Measurements from ENCODE around the gene LMX1B.
A peak's percentile ranks its signal among the peaks of the same experiment; 100 is the strongest.

The LMX1B gene

DNA sequence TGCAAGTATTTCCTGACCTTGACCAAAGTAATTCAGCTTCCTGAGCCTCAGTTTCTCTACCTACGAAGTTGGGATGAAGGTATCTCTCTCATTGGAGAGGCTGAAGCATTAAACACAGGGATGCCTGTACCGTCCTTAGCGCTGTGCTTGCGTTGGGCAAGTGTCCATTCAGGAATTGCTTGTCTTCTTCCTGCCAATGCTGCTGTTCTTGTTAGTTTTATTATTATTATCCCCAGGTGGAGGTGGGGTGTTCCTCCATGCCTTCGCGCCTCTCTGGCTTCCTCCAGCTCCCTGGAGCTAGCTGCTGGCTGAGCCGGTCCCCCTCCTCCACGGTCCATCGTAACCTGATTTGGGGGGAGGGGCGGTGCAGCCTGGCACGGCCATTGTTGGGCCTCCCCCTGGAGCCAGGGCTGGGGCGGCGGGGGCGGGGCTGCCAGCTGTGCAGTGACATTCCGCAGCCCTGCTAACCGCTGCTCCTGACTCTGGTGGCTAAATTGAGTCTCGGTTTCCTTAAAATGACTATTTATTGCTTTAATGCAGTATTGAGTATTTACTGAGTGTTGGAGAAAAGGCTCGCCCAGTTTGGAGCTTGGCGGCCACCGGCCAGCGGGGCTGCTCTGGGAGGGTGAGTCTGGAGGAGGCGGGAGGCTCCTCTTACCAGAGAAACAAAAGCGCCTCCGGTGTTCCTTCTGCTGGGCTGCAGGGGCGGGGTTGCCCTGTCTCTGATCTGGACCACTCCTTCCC is 51.3 kb downstream of the LMX1B start:
- no peak for DNase-seq

DNA sequence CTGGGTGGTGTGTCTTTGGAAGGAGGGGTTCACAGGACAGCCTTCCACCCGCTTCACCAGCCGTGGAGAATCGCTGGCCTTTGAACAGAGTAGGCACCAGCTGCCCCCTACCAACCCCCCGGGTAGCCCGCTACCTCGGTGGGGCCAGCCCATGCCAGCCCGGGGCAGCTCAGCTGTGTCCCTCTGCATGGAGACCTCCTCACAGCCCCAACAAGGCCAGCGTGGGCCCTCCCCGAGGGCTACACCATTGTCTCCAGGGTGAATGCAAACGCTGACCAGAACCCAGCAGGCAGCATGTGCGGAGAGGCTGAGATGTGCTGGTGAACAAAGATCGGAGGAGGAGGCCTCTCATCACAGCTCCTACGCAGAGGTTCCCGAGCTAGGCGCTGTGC is 51.9 kb downstream of the LMX1B start:
- DNase-seq, result no peak

DNA sequence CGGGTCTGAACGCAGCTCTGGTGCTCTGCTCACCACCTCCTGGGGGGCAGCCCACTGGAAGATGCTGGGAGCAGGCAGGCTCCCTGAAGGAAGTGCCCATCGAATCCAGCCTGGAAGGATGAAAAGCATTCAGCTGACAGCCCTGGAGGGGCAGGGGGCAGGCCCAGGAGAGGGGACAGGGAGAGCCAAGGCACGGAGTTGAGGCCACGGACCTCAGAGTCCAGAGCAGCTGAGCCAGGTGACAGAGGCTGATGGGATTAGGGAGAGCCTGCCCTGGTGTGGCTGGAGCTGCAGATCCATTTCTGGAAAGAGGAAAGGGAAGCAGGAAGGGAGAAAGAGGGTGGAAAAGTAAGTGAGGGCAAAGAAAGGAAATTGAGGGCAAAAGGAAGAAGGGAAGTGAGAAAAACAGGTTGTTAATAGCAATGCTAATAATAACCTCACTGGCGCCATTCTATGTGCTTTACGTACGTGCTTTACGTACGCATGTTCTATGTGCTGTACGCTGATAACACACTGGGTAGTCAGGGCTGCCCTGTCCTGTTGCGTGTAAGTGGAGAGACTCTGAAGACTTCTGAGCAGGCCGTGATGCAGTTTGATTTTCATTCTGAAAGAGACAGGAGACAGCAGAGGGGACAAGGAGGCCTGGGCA is 52.6 kb downstream of the LMX1B start:
- DNase-seq, result peak in 1 of 3 donors; percentile 15

DNA sequence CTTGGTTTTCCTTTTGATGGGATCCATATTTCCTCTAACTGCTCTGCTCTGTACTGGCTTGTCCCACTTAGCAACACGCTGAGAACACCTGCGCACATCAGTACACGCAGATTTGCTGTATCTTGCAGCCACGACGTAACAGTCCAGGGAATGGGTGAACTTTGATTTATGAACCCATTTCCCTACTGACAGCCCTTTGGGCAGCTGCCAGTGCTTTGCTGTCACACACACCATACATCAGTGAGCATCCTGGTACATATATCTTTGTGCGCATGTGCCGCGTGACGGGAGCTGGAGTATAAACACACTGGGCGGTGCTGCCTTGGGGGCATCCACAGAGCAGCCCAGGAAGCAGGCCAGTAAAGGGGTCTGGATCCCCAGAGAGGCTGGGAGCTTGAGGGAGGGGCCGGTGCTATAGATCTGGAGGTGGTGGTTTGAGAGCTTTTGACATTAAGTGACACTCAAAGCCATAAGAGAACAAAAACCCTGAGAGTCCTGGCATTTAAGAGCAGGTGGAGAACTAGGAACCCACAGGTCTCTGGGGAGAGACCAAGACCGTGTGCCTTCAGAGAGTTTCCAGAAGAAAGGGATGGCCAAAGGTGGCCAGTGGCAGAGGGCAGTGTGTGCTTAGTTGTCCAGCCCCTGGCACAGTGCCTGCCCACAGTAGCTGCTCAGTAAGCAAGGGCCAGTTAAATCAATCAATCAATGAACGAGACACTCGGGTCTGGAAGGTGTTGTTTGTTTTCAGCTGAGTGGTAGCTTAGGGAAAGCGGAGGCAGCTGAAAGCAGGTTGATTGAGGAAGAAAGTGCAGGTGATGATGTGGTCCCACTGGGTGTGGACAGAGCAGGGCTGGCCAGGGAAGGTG is 53.7 kb downstream of the LMX1B start:
- no peak for DNase-seq

DNA sequence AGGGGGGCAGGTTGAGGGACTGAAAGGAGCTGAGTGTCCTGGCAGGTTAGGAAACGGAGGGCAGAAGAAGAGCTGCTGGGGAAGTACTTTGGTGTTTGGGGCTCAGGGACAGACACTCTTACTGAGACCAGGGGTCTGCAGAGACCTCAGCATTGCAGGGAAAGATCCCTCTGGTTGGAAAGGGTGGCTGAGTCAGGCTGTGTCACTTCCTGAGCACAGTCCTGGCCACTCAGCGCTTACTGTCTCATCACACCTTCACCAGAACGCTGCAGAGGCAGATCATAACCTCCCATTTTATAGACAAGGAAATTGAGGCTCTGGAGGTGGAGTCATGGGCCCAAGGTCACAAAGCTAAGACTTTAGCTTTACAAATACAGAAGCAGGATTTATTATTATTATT is 54.3 kb downstream of the LMX1B start:
- no peak for DNase-seq

DNA sequence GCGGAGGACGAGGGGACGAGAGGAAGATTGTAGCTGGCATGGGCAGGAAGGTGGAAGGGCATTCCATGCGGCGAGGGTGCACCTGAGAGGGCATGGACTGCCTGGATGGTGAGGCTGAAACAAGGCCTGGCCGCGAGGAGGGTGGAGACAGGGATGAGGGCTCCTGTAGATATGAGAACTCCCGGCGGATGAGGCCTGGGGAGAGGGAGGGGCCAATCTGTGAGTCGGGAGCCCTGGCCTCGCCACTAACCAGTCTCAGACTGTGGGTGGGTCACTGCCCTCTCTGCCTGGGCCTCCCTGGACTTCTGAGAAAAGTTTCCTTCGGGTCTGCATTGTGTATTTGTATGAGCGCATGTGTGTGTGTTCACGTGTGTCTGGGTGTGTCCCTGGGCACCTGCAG is 55.4 kb downstream of the LMX1B start:
- no peak for DNase-seq

DNA sequence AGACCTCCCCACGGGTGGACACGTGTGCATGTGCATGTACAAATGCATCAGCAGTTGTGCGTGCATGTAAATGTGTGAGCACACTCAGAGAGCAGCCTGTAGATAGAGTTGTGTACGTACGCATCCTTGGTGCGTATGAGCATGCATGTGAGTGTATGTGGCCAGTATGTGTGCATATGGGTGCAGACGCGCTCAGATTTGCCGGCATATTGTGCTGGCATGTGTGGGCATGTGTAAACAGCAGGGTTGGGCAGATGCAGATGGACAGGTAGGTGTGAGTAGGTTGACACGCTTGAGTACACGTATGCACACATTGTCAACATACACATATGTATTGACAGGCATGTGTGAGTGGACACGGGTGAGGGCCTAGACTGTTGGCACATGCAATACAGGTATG is 56.5 kb downstream of the LMX1B start:
- DNase-seq, result no peak

DNA sequence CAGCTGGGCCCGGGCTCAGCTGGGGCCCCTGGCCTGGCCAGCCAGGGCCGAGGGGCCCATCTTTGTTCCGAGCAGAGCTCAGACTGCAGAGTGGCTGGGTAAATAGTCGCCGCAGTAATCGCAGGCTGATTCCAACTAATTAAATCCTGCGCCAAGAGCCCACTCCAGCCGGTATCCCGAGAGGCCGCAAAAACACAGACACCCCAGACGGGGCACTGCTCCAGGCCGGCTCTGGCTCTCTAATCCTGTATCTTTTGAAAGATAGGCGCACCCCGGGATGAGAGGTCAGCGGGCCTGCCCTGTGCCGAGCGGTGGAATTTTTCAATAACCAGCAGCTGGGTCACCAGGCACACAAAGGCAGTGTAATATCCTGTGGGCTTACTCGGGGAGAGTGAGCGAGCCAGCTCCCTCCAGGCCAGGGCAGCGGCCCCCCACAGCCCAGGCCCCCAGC is 57.7 kb downstream of the LMX1B start:
- DNase-seq, result no peak

DNA sequence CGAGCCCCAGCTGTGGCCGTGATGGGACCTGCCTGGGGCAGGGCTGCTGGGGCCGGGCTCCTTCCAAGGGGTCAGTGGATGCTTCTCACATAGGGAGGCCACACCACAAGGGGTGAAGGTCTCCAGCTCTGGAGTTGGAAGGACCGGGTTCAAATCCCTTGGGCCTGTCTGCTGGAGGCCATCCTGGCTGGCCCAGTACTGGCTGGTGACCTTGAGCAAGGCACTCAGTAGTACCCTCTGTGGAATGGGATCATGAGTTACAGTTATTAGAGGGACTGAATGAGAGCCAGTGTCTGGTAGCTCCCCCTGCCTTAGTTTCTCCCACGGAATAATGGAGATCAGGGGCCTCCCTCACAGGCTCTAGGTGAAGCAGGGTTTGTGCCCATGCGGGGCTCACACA is 58.3 kb downstream of the LMX1B start:
- DNase-seq, result no peak

DNA sequence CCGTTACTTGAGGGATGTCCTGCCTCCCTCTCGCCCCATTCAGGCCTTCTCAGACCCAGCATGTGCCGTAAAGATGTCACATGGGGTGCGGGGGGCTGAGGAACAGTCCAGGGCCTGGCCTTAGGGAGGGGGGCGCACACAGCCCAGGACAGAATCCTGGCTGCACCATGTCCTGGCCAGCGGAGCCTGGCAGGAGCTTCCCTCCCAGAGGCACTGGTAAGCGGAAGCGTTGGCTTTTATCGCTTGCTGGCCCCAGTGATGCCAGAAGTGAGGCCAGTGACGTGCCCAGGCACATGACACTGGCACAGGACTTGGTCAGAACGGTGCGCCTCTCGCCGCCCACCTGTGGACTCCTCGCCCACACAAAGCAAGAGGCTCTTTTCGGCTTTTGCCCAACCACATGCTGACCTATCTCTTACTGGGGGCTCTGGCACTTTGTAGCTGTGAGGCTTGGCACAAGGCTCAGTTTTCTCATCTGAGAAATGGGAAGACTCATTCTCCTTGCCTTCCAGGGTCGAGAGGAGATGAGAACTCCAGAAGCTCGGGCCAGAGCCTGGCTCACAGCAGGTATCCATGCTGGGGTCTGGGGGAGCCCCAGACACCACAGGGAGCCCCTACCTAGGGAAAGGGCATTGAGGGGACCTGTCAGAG is 59.0 kb downstream of the LMX1B start:
- DNase-seq, result no peak

DNA sequence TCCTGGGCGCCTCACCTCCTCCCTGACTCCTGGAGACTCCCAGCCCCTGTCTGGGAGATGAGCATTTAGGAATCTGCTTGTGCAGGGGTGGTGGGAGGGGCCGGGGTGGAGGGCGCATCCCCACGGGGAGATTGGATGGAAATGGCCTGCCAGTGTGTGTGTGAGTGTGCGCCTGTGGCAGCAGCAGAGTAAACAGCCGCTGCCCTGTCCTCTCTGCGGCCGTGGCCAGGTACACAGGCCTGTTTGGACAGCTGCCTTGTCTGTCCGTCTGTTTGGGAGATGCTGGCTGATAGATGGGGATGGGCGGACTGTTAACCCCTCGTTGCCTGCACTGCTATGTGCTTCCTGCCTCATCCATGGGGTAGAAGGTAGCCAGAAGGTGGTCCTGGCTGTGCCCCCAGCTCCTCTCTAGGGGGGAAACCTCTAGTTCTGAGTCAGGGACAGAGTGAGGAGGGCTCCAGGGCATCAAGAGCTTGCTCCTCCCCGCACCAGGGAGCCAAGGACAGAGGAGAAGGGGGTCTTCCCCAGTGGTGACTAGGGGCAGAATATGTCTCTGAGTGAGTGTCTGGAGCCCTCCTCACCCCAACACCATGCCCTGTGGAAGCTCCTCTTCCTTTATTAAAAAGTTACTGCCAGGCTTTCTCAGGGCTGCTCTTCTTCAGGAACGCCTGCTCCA is 60.1 kb downstream of the LMX1B start:
- peak in 1 of 3 donors; percentile 13 for DNase-seq

DNA sequence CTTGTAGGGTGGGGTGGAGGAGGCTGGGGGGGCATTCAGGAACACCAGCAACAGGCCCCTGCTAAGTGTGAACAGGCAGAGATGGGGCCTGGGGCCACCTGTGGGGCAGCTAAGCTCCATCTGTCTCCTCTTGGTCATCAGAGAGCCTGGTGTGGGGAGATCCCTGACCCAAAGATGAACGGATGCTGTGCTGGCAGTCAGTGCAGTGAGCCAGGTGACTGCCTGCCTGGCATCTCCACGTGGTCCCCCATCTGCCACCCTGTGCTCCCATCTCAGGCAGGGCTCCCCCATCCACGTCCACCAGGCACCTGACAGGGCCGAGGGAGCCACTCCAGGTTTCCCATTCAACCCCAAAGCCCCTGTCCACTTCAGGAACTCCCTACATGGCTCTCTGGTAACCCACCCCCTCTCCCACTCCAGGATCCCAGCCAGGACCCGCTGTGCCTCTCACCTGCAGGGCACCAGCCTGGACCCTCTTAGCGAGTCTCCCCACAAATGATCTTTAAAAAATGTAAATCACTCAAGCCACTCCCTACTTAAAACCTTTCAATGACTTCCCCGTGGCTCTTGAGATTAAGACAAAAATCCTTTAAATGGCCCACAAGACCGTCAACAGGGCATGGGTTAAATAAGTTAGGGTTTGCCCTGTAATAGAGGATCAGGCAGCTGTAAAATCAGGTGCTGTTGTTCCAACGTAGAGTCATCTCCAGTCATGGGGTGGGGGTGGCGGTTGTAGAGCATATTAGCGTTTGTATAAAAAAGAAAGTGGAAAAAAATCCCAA is 60.8 kb downstream of the LMX1B start:
- DNase-seq, result no peak

DNA sequence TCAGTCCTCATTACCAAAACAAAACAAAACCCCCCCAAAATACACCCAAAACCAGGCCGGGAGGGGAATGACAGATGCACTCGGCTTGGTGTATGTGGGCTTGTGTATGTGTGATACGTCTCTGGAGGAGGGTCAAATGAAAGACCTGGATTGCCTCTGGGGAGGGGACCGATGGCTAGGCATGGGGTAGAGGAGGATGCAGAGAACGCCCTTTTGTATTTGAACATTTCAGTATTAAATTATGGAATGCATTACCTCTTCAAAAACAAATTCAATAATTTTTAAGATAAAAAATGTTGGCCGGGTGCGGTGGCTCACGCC is 61.4 kb downstream of the LMX1B start:
- no peak for DNase-seq

DNA sequence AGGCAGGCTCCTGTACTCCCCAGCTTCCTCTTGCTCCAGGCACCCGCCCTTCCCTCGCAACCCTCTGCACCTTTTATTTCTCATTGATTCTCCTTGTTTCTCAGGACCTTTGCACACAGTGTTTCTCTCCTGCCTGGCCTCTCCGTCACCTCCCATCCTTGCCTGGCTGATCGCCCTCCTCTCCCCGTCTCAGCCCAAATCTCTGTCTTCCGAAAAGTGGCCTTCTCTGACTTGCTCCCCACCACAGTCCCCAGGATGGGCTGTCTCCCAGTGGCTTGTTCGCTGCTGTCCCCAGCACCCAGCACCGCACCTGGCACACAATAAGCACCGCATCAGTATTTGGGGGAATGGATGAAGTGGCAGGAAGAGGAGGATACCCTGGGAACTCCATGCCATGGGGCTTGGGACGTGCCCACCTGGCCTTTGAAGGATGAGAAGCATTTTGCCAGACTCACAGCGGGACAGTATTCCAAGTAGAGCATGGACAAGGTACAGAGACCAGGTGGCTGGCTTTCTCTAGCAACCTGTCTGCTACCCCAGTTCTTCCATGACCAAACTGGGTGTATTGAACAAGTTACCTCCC is 62.5 kb downstream of the LMX1B start:
- DNase-seq, result no peak

DNA sequence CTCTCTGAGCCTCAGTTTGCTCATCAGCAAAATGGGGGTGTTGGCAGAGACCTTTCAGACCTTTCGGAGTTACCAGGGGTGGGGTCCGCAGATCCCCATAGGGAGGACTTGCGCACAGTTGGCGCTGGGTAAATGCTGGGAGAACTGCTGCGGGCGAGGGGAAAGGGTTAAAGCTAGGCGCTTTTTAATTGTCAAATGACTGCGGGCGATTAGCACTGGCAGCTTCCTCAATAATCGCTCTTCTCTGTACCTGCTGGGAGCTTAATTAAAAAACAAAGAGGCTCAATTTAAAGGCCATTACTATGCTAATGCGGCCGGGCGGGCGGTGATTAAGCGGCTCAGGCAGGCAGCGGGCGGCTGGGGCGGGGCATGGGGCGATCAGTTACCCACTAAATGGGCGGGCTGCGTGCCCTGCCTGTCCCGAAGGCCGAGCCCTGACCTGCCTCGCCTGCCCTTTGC is 63.0 kb downstream of the LMX1B start:
- peak in 1 of 3 donors; percentile 35 for DNase-seq

DNA sequence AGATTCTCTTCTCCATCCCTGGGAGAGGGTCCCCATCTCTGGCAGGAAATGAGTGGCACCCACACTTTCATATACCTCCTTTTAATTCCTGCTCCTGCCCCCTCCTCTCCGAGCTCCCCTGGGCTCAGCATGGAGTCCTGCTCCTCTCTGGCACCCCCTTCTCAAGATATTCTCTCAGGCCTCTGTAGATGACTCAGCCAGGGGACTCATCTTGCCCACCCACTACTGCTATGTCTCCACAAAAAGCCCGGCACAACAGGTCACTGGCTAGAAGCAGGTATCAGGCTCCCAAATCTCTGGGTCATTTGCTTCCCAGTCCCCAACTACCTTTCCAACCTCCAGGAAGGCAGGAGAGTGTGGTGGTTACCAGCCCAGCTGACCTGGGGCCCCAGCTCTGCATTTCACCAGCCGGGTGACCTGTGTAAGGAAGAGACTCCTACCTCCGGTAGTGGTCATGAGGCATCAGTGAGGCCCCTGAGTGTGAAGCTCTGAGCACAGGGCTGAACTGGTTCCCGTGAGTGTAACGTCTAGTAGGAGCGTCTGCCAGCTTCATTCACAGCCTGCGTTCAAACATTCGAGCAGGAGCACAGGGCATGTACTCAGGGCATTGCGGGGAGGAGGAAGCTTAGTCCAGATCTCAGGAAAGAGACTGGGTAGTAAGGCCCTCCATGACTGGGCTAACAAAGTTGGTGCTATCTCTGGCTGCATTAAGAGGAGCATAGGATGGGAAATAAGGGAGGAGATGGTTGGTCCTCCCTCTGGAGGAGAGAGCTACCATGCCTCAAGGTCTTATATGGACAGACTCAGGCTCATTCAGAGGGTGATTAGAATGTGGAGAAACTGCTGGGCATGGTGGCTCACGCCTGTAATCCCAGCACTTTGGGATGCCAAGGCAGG is 63.7 kb downstream of the LMX1B start:
- no peak for DNase-seq

DNA sequence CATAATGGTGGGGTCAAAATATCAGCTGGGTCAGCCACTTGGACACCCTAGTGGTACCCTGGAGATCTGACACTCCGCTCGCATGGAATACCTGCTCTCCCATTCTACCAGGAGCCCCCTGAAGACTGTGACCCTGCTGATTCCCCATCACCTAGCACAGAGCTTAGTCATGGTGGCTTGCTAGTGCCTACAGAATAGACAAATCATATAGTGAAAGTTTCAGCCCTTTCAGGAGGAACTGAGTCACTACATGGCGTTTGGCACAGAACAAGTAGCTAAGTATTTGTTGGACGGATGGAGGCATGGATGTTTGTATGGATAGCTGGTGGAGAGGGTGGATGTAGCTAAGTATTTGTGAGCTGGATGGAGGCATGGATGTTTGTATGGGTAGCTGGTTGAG is 65.3 kb downstream of the LMX1B start:
- no peak for DNase-seq

DNA sequence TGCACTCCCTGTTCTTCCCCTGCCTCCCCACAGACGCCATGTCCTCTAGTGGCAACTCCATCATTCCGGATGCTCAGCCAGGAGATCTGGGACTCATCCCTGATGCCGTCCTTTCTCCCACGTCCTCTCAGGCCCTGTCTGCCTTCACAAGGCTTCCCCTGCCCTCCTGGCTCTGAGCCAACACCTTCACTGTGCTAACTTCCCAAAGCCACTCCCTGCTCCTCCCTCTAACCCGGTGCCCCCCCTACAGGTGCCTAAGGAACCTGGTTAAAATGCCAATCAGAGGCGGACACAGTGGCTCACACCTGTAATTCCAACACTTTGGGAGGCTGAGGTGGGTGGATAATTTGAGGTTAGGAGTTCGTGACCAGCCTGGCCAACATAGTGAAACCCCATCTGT is 67.6 kb downstream of the LMX1B start:
- DNase-seq, result no peak

DNA sequence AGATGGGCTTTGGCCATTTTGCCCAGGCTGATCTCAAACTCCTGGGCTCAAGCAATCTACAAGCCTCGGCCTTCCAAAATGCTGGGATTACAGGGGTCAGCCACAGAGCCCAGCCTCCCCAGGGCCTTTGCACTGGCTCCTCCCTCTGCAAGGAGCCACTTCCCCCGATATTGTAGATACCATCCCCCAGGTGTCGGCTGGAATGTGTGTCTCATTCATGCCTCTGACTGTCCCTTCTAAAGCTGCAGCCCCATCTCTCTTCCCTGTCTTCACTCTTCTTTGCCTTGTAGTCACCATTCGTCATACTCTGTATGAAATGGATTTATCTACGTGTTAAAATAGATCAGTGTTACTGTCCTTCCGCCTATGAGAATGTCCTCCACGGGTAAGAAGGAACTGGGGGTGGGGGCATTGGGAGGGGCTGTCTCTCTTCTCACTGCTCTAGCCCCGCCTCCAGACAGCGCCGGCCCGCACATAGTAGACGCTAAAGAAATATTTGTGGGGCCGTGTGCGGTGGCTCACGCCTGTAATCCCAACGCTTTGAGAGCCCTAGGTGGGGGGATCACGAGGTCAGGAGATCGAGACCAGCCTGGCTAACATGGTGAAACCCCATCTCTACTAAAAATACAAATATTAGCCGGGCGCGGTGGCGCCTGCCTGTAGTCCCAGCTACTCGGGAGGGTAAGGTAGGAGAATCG is 68.5 kb downstream of the LMX1B start:
- peak in 1 of 3 donors; percentile 23 for DNase-seq
